ENCODE measurements around the gene DNAJC28. TPM values are rescaled to one million over a fixed set of nuclear protein-coding genes. Genes with fewer than 3 reads are reported as not detected.

The DNAJC28 gene, protein sequence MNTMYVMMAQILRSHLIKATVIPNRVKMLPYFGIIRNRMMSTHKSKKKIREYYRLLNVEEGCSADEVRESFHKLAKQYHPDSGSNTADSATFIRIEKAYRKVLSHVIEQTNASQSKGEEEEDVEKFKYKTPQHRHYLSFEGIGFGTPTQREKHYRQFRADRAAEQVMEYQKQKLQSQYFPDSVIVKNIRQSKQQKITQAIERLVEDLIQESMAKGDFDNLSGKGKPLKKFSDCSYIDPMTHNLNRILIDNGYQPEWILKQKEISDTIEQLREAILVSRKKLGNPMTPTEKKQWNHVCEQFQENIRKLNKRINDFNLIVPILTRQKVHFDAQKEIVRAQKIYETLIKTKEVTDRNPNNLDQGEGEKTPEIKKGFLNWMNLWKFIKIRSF
- total RNA-seq, result 0.90 and 0.94 TPM in 2 replicates

GRCh38 chr21:33491373-33492102 is at the start of gene DNAJC28:
Gene DNAJC28 (minus strand): TSS chr21:33491716. CDS start chr21:33489393, 2,323 bp downstream.

GRCh38 chr21:33479679-33480480 is 11.6 kb downstream of the DNAJC28 start, which contains the start of gene TMEM50B:
Gene TMEM50B (minus strand): TSS chr21:33479974. CDS start chr21:33468885, 11,089 bp downstream.

Other genes starting within 250 kb of the DNAJC28 start
- gene IL10RB, start 225.3 kb downstream of the DNAJC28 start, total RNA-seq, result 30.7 and 41.9 TPM in 2 replicates
- 17.7 and 20.5 TPM in 2 replicates for gene IFNAR1, start 166.7 kb downstream of the DNAJC28 start, total RNA-seq
- gene IFNGR2, start 88.3 kb downstream of the DNAJC28 start, total RNA-seq, result 35.9 and 64.9 TPM in 2 replicates
- 16.7 and 22.4 TPM in 2 replicates for gene TMEM50B, start 11.7 kb downstream of the DNAJC28 start, total RNA-seq
- 63.1 and 72.1 TPM in 2 replicates for gene GART, start 50.4 kb upstream of the DNAJC28 start, total RNA-seq
- gene SON, start 51.3 kb upstream of the DNAJC28 start, total RNA-seq, result 128 and 152 TPM in 2 replicates
- gene DONSON, start 97.0 kb upstream of the DNAJC28 start, total RNA-seq, result 11.8 and 13.2 TPM in 2 replicates
- 31.8 and 37.6 TPM in 2 replicates for gene CRYZL1, start 150.0 kb upstream of the DNAJC28 start, total RNA-seq
- gene ITSN1, start 150.8 kb upstream of the DNAJC28 start, total RNA-seq, result 49.2 and 85.7 TPM in 2 replicates